ENCODE measurements around the gene ATP9A.

GRCh38 chr20:51688600-51689244 lies 79.5 kb downstream of the ATP9A start:
- TF ChIP-seq CTCF (IDR thresholded peaks at IDR 0.05) (no peak), POLR2AphosphoS5 (IDR thresholded peaks at IDR 0.05) (no peak), EP300 (IDR thresholded peaks at IDR 0.05) (no peak), POLR2A (IDR thresholded peaks at IDR 0.05) (no peak)
